Measurements from ENCODE around the gene CDH6.

GRCh38 chr5:31209334-31209733 is 15.8 kb downstream of the CDH6 start:
- TF ChIP-seq CEBPB (IDR thresholded peaks at IDR 0.05), result no peak
- no peak for TF ChIP-seq FOXM1 (IDR thresholded peaks at IDR 0.05; ENCODE audit: borderline replicate concordance, low read depth)
- no peak for TF ChIP-seq MAX (IDR thresholded peaks at IDR 0.05)
- TF ChIP-seq TAF1 (IDR thresholded peaks at IDR 0.05; ENCODE audit: low read depth), result no peak

Data from Ishikawa (cell line).